Effector memory CD4-positive, alpha-beta T cell (primary cell): ENCODE data around the gene KLHL40.

Experiments used
- DNase-seq, 3 donors: peaks; one replicate each; pipeline ENCODE4 v3.0.0-alpha.2; 2020
- H3K27ac ChIP-seq: 2 replicates; pipeline ENCODE4 v1.7.0; 2013; ENCODE audit warnings: mild to moderate bottlenecking, low read length, moderate library complexity; ENCODE audit not compliant: insufficient read depth, poor library complexity, severe bottlenecking
- H3K27me3 ChIP-seq: replicated peaks from 2 replicates; pipeline ENCODE4 v1.7.0; 2013; ENCODE audit warnings: mild to moderate bottlenecking, low read length; ENCODE audit not compliant: insufficient read depth, control insufficient read depth, poor library complexity, severe bottlenecking
- H3K36me3 ChIP-seq: 2 replicates; pipeline ENCODE4 v1.7.0; 2013; ENCODE audit warnings: mild to moderate bottlenecking, low read length, moderate library complexity; ENCODE audit not compliant: control insufficient read depth, insufficient read depth
- H3K4me1 ChIP-seq: 2 replicates; pipeline ENCODE4 v1.7.0; 2013; ENCODE audit warnings: low read length, mild to moderate bottlenecking; ENCODE audit not compliant: control insufficient read depth, insufficient read depth, poor library complexity, severe bottlenecking
- H3K4me3 ChIP-seq: 2 replicates; pipeline ENCODE4 v1.7.0; 2013; ENCODE audit warnings: low read length, low read depth, mild to moderate bottlenecking; ENCODE audit not compliant: insufficient read depth, poor library complexity, severe bottlenecking
- H3K9me3 ChIP-seq: 2 replicates; pipeline ENCODE4 v1.7.0; 2013; ENCODE audit warnings: mild to moderate bottlenecking, low read length, moderate library complexity; ENCODE audit not compliant: control insufficient read depth

Gene KLHL40

DNA sequence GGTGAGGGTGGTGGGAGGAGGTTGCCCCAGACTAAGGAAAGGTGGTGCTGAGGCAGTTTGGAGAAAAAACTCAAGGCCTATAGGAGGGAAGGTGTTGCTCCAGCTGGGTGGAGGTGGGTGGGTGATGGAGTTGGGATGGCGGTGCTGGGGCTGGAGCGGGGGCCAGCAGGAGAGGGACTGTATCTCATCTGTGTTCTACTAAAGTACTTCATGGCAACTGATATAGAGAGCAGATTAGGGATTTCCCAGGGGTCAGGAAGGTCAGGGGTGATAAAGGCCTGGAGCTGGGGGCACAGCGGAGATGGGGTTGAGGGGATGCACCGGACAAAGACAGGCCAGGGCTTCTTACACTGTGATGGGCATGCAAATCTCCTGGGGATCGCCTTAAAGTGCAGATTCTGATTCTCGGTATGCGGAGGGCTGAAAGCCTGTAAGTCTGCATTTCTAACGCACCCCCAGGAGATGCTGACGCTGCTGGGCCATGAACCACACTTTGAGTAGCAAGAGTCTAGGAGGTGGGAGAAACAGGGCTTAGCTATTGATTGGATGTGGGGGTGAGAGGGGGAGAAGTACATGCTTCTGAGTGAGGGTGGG, 4.2 kb downstream of the KLHL40 start:
- DNase-seq, result no peak
- no peak overlapping the region for H3K4me3 ChIP-seq
- peaks cover 6% of the 10 kb centered on the region for H3K27me3 ChIP-seq

DNA sequence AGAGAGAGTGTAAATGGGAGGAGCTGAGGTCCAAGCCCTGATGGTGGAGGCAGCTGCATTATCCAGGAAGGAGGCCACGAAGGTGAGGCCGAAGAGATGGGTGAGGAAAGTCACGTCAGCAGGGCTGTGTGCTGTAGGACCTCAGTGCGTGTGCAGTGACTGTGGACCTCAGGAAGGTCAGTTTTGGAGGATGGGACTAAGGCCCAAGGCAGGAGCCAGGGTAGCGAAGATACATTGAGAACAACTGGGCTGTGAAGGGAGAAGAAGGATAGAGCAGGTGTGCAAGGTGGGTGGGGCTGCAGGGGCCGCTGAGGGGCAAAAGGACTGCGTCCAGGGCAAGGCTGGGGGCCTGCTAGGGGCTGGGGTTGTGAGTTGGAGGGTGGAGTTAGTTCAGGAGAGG, 4.9 kb downstream of the KLHL40 start:
- H3K36me3 ChIP-seq, result no peaks in the 10 kb centered on the region
- no peaks in the 10 kb centered on the region for H3K4me1 ChIP-seq
- no peaks in the 10 kb centered on the region for H3K9me3 ChIP-seq
- H3K27me3 ChIP-seq, result peaks cover 3% of the 10 kb centered on the region
- no peak overlapping the region for H3K27ac ChIP-seq
- no peak for DNase-seq
- H3K4me3 ChIP-seq, result no peak overlapping the region

More for the DNA sequence above, 4.2 kb downstream of the KLHL40 start:
- Histone ChIP-seq H3K9me3 (no peaks in the 10 kb centered on the region), H3K36me3 (no peaks in the 10 kb centered on the region), H3K4me1 (no peaks in the 10 kb centered on the region), H3K27ac (no peak overlapping the region)

DNA sequence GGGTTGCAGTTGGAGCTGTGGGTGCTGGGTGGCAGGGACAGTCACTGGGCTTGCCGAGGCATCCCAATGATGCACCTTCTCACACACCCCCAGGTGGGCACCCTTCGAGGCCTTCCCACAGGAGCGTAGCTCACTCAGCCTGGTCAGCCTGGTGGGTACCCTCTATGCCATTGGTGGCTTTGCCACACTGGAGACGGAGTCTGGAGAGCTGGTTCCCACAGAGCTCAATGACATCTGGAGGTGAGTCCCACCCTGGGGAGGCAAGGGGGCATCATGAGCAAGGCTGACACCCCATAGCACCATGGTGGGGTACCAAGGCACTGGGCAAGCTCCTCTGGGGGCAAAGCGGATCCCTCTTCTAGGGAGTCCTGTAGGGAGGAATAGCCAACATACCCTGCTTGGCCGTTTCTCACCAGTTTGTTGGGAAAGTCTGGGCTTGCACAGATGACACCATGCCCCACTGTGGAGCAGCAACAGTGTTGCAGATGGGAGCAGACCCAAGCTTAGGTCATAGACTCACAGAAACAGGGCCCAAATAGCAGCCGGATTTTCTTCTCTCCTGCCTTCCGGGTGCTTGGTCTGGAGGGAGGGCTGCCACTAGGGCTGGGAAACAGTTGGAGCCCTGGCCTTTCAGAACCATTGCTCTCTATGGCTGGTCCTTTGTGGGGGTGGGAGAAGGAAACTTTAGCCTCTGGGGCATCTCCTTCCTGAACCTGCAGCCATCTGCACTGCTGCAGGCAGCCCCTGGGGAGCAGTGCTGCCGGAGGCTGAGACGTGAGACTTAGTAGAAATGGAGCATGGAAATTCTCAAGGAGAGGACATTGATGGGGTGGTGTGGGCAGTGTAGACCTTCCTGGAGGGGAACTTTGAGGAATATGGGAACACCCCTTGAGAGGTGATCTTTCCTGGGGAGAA, 5.7 kb downstream of the KLHL40 start:
- Histone ChIP-seq H3K27me3 (no peaks in the 10 kb centered on the region), H3K9me3 (no peaks in the 10 kb centered on the region), H3K4me3 (no peak overlapping the region), H3K4me1 (no peaks in the 10 kb centered on the region), H3K36me3 (no peaks in the 10 kb centered on the region), H3K27ac (no peak overlapping the region)
- DNase-seq, result no peak

DNA sequence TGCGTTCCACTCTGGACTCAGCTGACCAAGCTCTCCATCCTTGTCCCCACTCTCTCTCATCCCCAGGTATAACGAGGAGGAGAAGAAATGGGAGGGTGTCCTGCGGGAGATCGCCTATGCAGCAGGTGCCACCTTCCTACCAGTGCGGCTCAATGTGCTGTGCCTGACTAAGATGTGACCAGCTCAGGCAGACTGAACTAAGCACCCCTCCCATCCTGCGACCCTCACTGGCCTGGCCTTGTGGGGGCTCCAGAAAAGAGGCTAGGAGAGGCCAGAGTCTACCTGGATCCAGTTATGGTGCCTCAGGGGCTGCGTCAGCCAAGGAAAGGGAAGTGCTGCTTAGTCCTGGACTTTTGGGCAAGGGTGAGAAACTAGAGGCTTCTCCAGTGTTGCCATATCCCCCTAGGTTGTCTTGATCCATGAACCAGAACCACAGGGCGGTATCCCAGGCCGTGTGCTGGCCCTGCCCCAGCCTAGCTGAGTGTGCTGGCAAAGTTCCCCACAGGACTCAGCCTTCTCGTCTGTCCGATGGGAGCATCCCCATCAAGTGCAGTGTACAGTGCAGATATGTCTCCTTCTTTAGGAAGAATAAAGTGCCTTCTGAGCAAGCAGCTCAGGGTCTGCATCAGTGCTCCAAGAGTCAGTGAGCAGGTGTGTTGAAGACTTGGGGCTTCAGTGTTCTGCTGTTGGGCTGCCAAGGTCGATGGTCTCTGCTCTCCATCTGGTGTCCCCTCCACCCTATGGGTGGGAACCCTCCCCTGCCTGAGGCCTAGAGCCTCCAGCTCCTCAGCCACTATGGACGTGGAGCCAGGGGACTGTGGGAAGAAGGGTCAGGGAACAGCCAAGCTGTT, 6.7 kb downstream of the KLHL40 start:
- DNase-seq, result no peak
- Histone ChIP-seq H3K36me3 (no peaks in the 10 kb centered on the region), H3K27me3 (no peaks in the 10 kb centered on the region), H3K4me1 (no peaks in the 10 kb centered on the region), H3K4me3 (no peak overlapping the region), H3K9me3 (no peaks in the 10 kb centered on the region), H3K27ac (no peak overlapping the region)

DNA sequence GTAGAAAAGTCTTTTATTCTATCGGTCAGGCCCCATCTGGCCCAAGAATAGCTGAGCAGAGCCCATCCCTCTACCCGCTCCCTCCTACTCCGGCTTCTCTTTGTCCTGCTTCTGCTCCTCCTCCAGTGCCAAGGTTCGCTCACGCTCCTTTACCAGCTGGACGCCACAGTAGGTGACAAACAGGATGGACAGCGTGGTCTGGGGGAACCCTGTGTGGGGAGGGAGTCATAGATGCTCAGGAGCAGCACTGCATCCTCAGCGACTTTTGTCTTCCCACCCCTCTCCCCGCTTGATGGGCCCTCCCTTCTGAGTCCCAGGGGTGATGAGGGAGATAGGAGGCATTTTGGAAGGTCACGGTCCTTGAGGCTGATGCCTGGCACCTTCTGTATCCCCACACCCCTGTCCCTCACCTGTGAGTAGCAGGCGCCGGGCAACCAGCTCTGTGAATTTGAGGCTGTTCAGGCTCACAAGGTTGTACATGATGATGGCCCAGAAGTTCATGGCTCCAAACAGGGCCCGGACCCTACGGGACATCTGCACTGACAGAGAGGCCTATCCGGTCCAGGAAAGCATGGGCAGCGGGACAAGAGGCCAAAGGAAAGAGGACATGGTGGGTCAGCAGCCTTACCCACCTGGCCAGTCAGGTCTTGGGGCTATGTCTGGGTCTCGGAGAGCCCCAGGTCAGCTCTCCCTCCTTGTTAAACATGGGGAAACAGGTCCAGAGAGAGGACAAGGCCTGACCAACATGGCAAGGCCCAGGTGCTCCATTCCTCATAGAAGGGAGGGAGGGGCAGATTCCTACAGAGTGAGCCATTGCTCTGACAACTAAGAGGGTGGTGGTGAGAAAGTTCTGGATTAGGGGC, 7.6 kb downstream of the KLHL40 start:
- no peak overlapping the region for H3K4me3 ChIP-seq
- no peaks in the 10 kb centered on the region for H3K4me1 ChIP-seq
- H3K9me3 ChIP-seq, result no peaks in the 10 kb centered on the region
- no peaks in the 10 kb centered on the region for H3K36me3 ChIP-seq
- DNase-seq, result no peak
- H3K27ac ChIP-seq, result no peak overlapping the region
- no peaks in the 10 kb centered on the region for H3K27me3 ChIP-seq

DNA sequence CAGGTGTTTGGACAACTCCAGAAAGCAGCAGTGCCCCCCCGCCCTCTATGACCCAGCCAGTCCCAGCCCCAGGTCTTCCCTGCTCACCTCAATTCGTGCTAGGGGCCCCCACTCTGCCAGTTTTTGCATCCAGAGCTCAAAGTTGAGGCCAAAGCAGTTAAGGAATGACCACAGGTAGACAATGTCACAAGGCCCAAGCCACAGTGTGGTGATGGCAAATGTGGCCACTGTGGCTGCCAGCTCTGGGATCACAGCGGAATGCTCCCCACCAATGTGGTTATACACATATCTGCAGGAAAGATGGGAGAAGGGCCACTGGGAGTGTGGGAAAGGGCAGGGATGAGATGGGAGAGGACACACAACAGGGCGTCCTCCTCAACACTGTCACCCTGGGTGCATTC, 8.2 kb downstream of the KLHL40 start:
- H3K9me3 ChIP-seq, result no peaks in the 10 kb centered on the region
- DNase-seq, result no peak
- H3K27ac ChIP-seq, result no peak overlapping the region
- no peaks in the 10 kb centered on the region for H3K27me3 ChIP-seq
- no peaks in the 10 kb centered on the region for H3K36me3 ChIP-seq
- H3K4me3 ChIP-seq, result no peak overlapping the region
- peaks cover under 1% of the 10 kb centered on the region for H3K4me1 ChIP-seq

DNA sequence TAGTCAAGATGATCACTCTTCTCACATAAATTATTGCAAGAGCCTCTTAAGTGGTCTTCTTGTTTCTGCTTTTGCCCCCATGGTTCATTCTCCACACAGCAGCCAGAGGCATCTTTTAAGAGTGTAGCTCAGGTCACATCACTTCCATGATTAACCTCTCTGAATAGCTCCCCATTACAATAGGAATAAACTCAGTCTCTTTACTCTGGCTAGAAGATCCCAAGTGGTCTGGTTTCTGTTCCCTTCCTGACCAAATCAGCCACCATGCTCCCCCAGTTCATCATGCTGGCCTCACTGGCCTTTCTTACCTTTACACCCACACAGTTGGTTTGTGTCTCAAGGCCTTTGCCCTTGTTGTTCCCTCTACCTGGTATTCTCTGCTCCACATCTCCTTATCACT, 9.0 kb downstream of the KLHL40 start:
- H3K27me3 ChIP-seq, result no peaks in the 10 kb centered on the region

DNA sequence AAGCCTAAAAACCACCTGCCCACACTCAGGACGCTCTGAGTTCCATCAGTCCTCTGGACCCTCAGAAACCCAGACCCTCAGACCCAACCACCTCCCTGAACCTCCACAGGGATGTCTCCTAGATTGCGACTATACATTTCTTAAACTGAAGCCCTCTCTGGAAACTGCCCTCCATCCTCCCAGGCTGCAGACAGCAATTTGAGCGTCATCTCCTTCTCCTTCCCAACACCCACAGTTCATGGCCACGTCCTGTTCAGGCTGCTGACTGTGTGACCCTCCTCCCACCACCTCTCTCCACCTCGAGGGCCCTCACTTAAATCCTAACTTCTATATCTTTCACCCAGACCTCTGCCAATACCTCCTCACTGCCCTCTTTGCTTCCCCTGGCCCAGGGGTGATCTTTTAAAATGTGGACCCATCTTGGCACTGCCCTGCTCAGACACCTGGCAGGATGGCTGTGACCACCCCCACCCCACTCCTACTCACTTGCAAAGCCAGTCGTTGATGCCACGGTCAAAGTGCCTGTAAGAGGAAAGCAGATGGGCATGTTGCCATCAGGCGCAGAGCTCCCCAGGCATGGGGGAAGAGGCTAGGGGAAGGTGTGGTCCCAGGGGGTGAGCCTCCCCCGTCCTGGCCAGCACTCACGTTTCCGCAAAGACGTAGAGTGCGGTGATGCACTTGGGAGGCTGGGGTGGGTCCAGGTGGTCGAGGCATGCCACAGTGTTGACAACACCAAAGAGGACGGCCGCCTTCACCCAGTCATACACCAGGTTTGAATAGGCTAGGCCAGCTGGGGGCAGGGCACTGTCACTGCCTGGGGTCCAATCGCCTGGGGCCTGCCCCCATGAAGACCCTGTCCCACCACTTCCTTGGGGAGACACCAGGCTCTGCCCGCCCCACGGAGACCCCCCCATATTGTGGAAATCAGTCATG, 11.3 kb downstream of the KLHL40 start:
- H3K27me3 ChIP-seq, result no peaks in the 10 kb centered on the region
- H3K9me3 ChIP-seq, result no peaks in the 10 kb centered on the region
- H3K4me3 ChIP-seq, result no peak overlapping the region
- peaks cover 7% of the 10 kb centered on the region for H3K4me1 ChIP-seq
- no peak for DNase-seq
- H3K27ac ChIP-seq, result no peak overlapping the region
- no peaks in the 10 kb centered on the region for H3K36me3 ChIP-seq

More for the DNA sequence above, 9.0 kb downstream of the KLHL40 start:
- no peak for DNase-seq
- no peaks in the 10 kb centered on the region for H3K9me3 ChIP-seq
- no peak overlapping the region for H3K4me3 ChIP-seq
- no peak overlapping the region for H3K27ac ChIP-seq
- no peaks in the 10 kb centered on the region for H3K36me3 ChIP-seq
- H3K4me1 ChIP-seq, result peaks cover 6% of the 10 kb centered on the region
